Smooth muscle cell (in vitro differentiated cells): ENCODE measurements around the gene NRG2. TPM values are rescaled to one million over a fixed set of nuclear protein-coding genes. Genes with fewer than 3 reads are reported as not detected.

Experiments
- DNase-seq: peaks from one replicate; lab custom pipeline; 2025; ENCODE audit not compliant: unreplicated experiment; lab: John Stamatoyannopoulos, UW
- H2AFZ ChIP-seq: fragments of 200-600 bp; sonication (generic); 2 replicates; pipeline ENCODE4 v1.6.0; 2016; ENCODE audit warnings: antibody characterized with exemption, low read depth, mild to moderate bottlenecking
- H3F3A ChIP-seq: fragments of 200-600 bp; sonication (generic); 2 replicates; pipeline ENCODE4 v1.6.0; 2017; ENCODE audit warnings: antibody characterized with exemption, low read depth
- H3K27ac ChIP-seq: fragments of 200-600 bp; sonication (generic); 2 replicates; pipeline ENCODE4 v1.5.1; 2016; ENCODE audit warnings: low read depth, mild to moderate bottlenecking
- H3K27me3 ChIP-seq: fragments of 200-600 bp; sonication (generic); 2 replicates; pipeline ENCODE4 v1.6.1; 2016; ENCODE audit warnings: low read depth, mild to moderate bottlenecking
- H3K36me3 ChIP-seq: fragments of 200-600 bp; sonication (generic); 2 replicates; pipeline ENCODE4 v1.5.1; 2016; ENCODE audit warnings: low read depth
- H3K4me1 ChIP-seq: fragments of 200-600 bp; sonication (generic); 2 replicates; pipeline ENCODE4 v1.5.1; 2016; ENCODE audit warnings: low read depth
- H3K4me2 ChIP-seq: fragments of 200-600 bp; sonication (generic); 2 replicates; pipeline ENCODE4 v1.6.0; 2016; ENCODE audit warnings: mild to moderate bottlenecking
- H3K4me3 ChIP-seq: fragments of 200-600 bp; sonication (generic); 2 replicates; pipeline ENCODE4 v1.5.1; 2016; ENCODE audit warnings: mild to moderate bottlenecking
- H3K79me2 ChIP-seq: fragments of 200-600 bp; sonication (generic); 2 replicates; pipeline ENCODE4 v1.6.0; 2016; ENCODE audit warnings: low read depth, mild to moderate bottlenecking
- H3K9ac ChIP-seq: fragments of 200-600 bp; sonication (generic); 2 replicates; pipeline ENCODE4 v1.6.0; 2016; ENCODE audit warnings: low read depth
- H3K9me3 ChIP-seq: fragments of 200-600 bp; sonication (generic); replicated peaks from 2 replicates; pipeline ENCODE4 v1.5.1; 2016; ENCODE audit warnings: low read depth
- H4K20me1 ChIP-seq: fragments of 200-600 bp; sonication (generic); 2 replicates; pipeline ENCODE4 v1.6.0; 2016; ENCODE audit warnings: low read depth
- WGBS: methylation state at CpG from one replicate; pipeline ENCODE4 v1.1.7; 2016; ENCODE audit warnings: low lambda C conversion rate; 5-methylcytosine and 5-hydroxymethylcytosine counted together
- polyA plus RNA-seq: library from polyadenylated mRNA; unstranded; fragments of >200 nt; fragmentation: Nextera tagmentation; extraction: Ambion mirVana; gene quantifications from 2 replicates; pipeline ENCODE4 v1.2.1, GENCODE V29; 2016
- total RNA-seq: library from RNA; depleted of rRNA; stranded (reverse); fragments of >200 nt; gene quantifications from 2 replicates; pipeline ENCODE4 v1.2.3, GENCODE V29; 2014
- TF ChIP-seq, protein P1 (sequence below): fragments of 200-600 bp; sonication (generic); IDR thresholded peaks from 2 replicates; pipeline ENCODE4 v1.5.1; 2017; ENCODE audit warnings: borderline replicate concordance, mild to moderate bottlenecking, antibody characterized with exemption; ENCODE audit not compliant: insufficient read depth, poor library complexity, severe bottlenecking

Gene NRG2
- total and polyA plus RNA-seq, 2 experiments from 2014 or later, result 0.09 to 0.25 TPM

- H3K4me1 ChIP-seq, result no peaks in the 10 kb centered on the region
- H4K20me1 ChIP-seq, result no peaks in the 10 kb centered on the region
- H3F3A ChIP-seq, result peaks cover 4% of the 10 kb centered on the region
- TF ChIP-seq, protein P1, sequence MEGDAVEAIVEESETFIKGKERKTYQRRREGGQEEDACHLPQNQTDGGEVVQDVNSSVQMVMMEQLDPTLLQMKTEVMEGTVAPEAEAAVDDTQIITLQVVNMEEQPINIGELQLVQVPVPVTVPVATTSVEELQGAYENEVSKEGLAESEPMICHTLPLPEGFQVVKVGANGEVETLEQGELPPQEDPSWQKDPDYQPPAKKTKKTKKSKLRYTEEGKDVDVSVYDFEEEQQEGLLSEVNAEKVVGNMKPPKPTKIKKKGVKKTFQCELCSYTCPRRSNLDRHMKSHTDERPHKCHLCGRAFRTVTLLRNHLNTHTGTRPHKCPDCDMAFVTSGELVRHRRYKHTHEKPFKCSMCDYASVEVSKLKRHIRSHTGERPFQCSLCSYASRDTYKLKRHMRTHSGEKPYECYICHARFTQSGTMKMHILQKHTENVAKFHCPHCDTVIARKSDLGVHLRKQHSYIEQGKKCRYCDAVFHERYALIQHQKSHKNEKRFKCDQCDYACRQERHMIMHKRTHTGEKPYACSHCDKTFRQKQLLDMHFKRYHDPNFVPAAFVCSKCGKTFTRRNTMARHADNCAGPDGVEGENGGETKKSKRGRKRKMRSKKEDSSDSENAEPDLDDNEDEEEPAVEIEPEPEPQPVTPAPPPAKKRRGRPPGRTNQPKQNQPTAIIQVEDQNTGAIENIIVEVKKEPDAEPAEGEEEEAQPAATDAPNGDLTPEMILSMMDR, result no peak
- H3K27ac ChIP-seq, result peak overlapping the region; percentile 9
- no peak for DNase-seq
- no peaks in the 10 kb centered on the region for H3K79me2 ChIP-seq
- 16% methylated on average over 2 of the region's 2 CpGs for WGBS
- peaks cover 57% of the 10 kb centered on the region for H3K27me3 ChIP-seq
- no peaks in the 10 kb centered on the region for H3K36me3 ChIP-seq
- H2AFZ ChIP-seq, result no peak overlapping the region
- H3K4me2 ChIP-seq, result peak overlapping the region; percentile 12
- H3K9me3 ChIP-seq, result no peaks in the 10 kb centered on the region
- no peak overlapping the region for H3K9ac ChIP-seq
- no peak overlapping the region for H3K4me3 ChIP-seq
Observed at GRCh38 chr5:139919308-139919707, 123.8 kb downstream of the NRG2 start.

DNA sequence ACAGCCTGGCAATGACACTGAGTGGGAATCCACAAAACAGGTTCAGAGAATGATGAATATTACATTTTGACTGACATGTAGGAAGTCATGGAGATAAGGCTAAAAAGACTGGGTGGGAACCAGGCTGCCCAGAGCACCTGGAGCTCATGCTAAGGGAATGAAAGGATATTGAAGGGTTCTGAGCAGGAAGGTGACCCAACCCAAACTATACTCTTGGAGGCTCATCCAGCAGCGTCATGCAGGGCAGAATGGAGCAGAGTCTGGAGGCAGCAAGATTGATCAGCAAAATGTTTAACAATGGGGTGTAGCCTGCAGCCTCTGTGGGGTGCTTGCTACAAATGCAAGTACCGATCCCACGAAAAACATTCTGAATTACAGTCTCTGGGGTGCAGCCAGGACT, 127.3 kb downstream of the NRG2 start:
- Histone ChIP-seq H3K9ac (no peak overlapping the region), H3K4me1 (no peaks in the 10 kb centered on the region), H3K79me2 (no peaks in the 10 kb centered on the region), H3K27me3 (peaks cover 44% of the 10 kb centered on the region), H2AFZ (no peak overlapping the region), H3K4me2 (no peak overlapping the region), H3K27ac (no peak overlapping the region), H3K4me3 (no peak overlapping the region), H3K9me3 (no peaks in the 10 kb centered on the region), H3K36me3 (no peaks in the 10 kb centered on the region), H3F3A (peaks cover 4% of the 10 kb centered on the region), H4K20me1 (no peaks in the 10 kb centered on the region)
- DNase-seq, result no peak
- WGBS, result 48% methylated on average over 3 of the region's 3 CpGs
- TF ChIP-seq, protein P1, result no peak

DNA sequence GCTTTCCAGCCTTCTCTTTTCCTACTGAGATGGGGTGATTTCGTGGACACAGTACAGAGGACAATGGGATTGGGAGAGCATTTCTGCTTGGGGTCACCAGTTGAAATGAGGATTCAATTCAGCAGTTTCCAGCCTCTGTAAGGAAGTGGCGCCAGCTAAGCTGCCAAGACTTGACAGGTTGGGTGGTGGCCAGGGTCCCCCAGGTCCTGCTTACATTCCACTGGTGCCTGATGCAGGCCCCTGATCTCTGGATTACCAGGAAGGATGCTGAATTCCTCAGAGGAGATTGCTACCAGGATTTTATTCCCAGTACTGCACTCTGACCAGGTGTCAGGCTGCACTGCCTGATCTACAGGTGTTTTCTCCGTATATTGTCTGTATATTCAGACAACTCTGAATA, 127.8 kb downstream of the NRG2 start:
- 82% methylated on average over 3 of the region's 3 CpGs for WGBS
- Histone ChIP-seq H2AFZ (no peak overlapping the region), H3K9ac (no peak overlapping the region), H3K4me3 (no peak overlapping the region), H3K27me3 (peaks cover 44% of the 10 kb centered on the region), H3K9me3 (no peaks in the 10 kb centered on the region), H4K20me1 (no peaks in the 10 kb centered on the region), H3K79me2 (no peaks in the 10 kb centered on the region), H3F3A (peaks cover 4% of the 10 kb centered on the region), H3K4me1 (no peaks in the 10 kb centered on the region), H3K4me2 (no peak overlapping the region), H3K27ac (no peak overlapping the region), H3K36me3 (no peaks in the 10 kb centered on the region)
- TF ChIP-seq, protein P1, result no peak
- DNase-seq, result no peak

DNA sequence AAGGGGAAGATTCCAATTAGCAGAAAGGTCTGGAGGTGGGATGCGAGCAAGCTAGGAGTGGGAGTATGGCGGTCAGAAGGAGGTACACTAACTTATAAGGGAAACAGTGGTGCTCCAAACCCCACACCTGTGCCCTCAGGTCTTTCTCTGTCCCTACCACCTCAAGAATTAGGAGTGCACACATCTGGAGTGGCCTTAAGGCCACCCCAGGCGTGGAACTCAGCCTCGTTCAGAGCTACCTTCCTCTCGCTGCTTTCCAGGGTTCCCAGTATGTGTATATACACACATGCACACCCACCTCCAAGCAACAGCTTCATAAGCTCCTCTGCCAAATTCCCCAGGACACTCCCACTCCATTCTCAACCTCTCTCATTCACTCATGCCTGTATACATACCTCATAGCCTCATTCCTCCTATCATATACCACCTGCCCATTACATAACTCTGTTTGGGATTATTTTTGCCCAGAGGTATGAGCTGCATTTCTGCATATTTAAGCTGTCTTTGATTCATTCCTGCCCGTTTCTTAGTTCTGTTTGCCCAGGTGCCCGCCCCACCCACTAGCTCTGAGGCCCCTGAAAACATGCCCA, 128.8 kb downstream of the NRG2 start:
- H3K36me3 ChIP-seq, result no peaks in the 10 kb centered on the region
- peaks cover 47% of the 10 kb centered on the region for H3K27me3 ChIP-seq
- no peak overlapping the region for H3K4me2 ChIP-seq
- no peak overlapping the region for H3K4me3 ChIP-seq
- no peak overlapping the region for H3K27ac ChIP-seq
- no peaks in the 10 kb centered on the region for H4K20me1 ChIP-seq
- TF ChIP-seq, protein P1, result no peak
- H3K9me3 ChIP-seq, result no peaks in the 10 kb centered on the region
- H3K4me1 ChIP-seq, result no peaks in the 10 kb centered on the region
- no peak overlapping the region for H2AFZ ChIP-seq
- no peaks in the 10 kb centered on the region for H3F3A ChIP-seq
- 86% methylated on average over 7 of the region's 7 CpGs for whole genome bisulfite sequencing
- H3K79me2 ChIP-seq, result no peaks in the 10 kb centered on the region
- H3K9ac ChIP-seq, result no peak overlapping the region
- DNase-seq, result no peak
